Lung (tissue), 12 donors: ENCODE data around the gene CHCT1. TPM values are rescaled to one million over a fixed set of nuclear protein-coding genes. Genes with fewer than 3 reads are reported as not detected.

Experiments
- ATAC-seq: fragments of 200-7000 bp; cut with Tn5 transposase; one replicate; pipeline ENCODE4 v1.9.1; 2020; ENCODE audit warnings: moderate number of reproducible peaks; ENCODE audit not compliant: insufficient read depth, low FRiP score
- DNase-seq, 3 donors: peaks; one replicate each; pipeline ENCODE4 v3.0.0-alpha.2; 2013 to 2017
- H3K27ac ChIP-seq, 2 donors: one replicate each; pipeline ENCODE4 v1.5.1; 2013; ENCODE audit warnings: mild to moderate bottlenecking in 2 of 2, moderate library complexity in 2 of 2, control low read depth in 1 of 2, inconsistent platforms in 1 of 2, low read depth in 1 of 2, low read length in 1 of 2
- H3K27me3 ChIP-seq, 3 donors: one replicate each; pipeline ENCODE4 v1.5.1; 2013; ENCODE audit warnings: low read length in 2 of 3; ENCODE audit not compliant: control insufficient read depth in 3 of 3, insufficient read depth in 3 of 3
- H3K36me3 ChIP-seq, 4 donors: one replicate each; pipeline ENCODE4 v1.5.1; 2013; ENCODE audit warnings: low read length in 4 of 4, mild to moderate bottlenecking in 1 of 4, moderate library complexity in 1 of 4; ENCODE audit not compliant: control insufficient read depth in 4 of 4, insufficient read depth in 4 of 4
- H3K4me1 ChIP-seq, 5 donors: one replicate each; pipeline ENCODE4 v1.5.1; 2013; ENCODE audit warnings: low read length in 5 of 5, mild to moderate bottlenecking in 2 of 5, moderate library complexity in 1 of 5; ENCODE audit not compliant: control insufficient read depth in 5 of 5, insufficient read depth in 5 of 5
- H3K4me3 ChIP-seq: one replicate; pipeline ENCODE4 v1.5.1; 2013; ENCODE audit warnings: mild to moderate bottlenecking, control low read depth, moderate library complexity
- H3K9ac ChIP-seq, 2 donors: one replicate each; pipeline ENCODE4 v1.5.1; 2013; ENCODE audit warnings: low read length in 2 of 2, control low read depth in 1 of 2; ENCODE audit not compliant: insufficient read depth in 1 of 2
- H3K9me3 ChIP-seq, 4 donors: one replicate each; pipeline ENCODE4 v1.5.1; 2013; ENCODE audit warnings: low read length in 3 of 4, mild to moderate bottlenecking in 1 of 4, moderate library complexity in 1 of 4; ENCODE audit not compliant: control insufficient read depth in 4 of 4, insufficient read depth in 3 of 4
- WGBS, 2 donors: extraction: QIAGEN DNeasy Blood & Tissue Kit; methylation state at CpG; one replicate each; pipeline ENCODE4 v1.1.7; 2013; 5-methylcytosine and 5-hydroxymethylcytosine counted together
- polyA plus RNA-seq, 2 donors: library from polyadenylated mRNA; stranded (reverse); fragments of 200-250 nt; gene quantifications; one replicate each; pipeline ENCODE4 v1.2.1, GENCODE V29; 2013
- total RNA-seq, 2 donors: library from RNA; depleted of rRNA in 1 of 2; stranded (reverse); fragments of >200 nt in 1 of 2; gene quantifications; one replicate each; pipeline ENCODE4 v1.2.1, GENCODE V29; 2014 to 2021
- TF ChIP-seq, protein P1 (sequence below): IDR thresholded peaks from 2 replicates; pipeline ENCODE4 v1.5.1; 2012; ENCODE audit warnings: mild to moderate bottlenecking; ENCODE audit errors: control extremely low read depth, extremely low read depth
- donor health status: control.
- donor health status: control.
- donor health status: Bipolar disorder and iron deficiency.
- donor health status: healthy.
- donor health status: DM: yes; HTN: yes; CAD: no.

The CHCT1 gene
- total and polyA plus RNA-seq, 4 donors = 0.10 to 0.12 TPM; not detected in 2

DNA sequence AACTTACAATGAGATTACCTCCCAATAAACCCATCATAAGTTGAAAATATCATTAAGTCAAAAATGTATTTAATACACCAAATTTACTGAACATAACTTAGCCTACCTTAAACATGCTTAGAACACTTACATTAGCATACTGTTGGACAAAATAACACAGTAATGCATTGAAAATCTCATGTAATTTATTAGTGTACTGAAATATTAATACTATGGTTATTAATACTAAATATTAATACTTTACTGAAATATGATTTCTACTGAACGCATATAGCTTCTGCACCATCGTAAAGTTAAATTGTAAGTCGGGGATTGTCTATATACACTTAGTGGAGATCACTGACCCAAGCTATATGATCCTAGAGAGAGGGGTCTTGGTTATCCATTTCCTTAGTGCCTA lies 34.6 kb upstream of the CHCT1 start:
- WGBS, 2 donors = 92 to 94% methylated on average over 3 of the region's 3 CpGs
- DNase-seq (no peak), ATAC-seq (no peak)
- peaks cover 6 to 38% (median 6%) of the 10 kb centered on the region in 5 donors for H3K4me1 ChIP-seq
- no peaks in the 10 kb centered on the region for H3K27me3 ChIP-seq
- H3K4me3 ChIP-seq = no peak overlapping the region
- H3K9ac ChIP-seq = no peak overlapping the region
- TF ChIP-seq, protein P1, sequence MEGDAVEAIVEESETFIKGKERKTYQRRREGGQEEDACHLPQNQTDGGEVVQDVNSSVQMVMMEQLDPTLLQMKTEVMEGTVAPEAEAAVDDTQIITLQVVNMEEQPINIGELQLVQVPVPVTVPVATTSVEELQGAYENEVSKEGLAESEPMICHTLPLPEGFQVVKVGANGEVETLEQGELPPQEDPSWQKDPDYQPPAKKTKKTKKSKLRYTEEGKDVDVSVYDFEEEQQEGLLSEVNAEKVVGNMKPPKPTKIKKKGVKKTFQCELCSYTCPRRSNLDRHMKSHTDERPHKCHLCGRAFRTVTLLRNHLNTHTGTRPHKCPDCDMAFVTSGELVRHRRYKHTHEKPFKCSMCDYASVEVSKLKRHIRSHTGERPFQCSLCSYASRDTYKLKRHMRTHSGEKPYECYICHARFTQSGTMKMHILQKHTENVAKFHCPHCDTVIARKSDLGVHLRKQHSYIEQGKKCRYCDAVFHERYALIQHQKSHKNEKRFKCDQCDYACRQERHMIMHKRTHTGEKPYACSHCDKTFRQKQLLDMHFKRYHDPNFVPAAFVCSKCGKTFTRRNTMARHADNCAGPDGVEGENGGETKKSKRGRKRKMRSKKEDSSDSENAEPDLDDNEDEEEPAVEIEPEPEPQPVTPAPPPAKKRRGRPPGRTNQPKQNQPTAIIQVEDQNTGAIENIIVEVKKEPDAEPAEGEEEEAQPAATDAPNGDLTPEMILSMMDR = no peak
- no peaks in the 10 kb centered on the region for H3K36me3 ChIP-seq
- no peaks in the 10 kb centered on the region for H3K9me3 ChIP-seq
- H3K27ac ChIP-seq = no peak overlapping the region

GRCh38 chr17:60388742-60389141 lies 33.5 kb upstream of the CHCT1 start:
- Histone ChIP-seq H3K36me3 (no peaks in the 10 kb centered on the region), H3K4me3 (no peak overlapping the region), H3K4me1 (peaks cover 6 to 44% (median 6%) of the 10 kb centered on the region in 5 donors), H3K27ac (no peak overlapping the region), H3K9ac (no peak overlapping the region), H3K27me3 (no peaks in the 10 kb centered on the region), H3K9me3 (no peaks in the 10 kb centered on the region)
- DNase-seq (peak in 1 of 3 donors; percentile 22), ATAC-seq (no peak)
- TF ChIP-seq, protein P1 = no peak
- 36 to 38% methylated on average over 3 of the region's 3 CpGs for WGBS, 2 donors

DNA sequence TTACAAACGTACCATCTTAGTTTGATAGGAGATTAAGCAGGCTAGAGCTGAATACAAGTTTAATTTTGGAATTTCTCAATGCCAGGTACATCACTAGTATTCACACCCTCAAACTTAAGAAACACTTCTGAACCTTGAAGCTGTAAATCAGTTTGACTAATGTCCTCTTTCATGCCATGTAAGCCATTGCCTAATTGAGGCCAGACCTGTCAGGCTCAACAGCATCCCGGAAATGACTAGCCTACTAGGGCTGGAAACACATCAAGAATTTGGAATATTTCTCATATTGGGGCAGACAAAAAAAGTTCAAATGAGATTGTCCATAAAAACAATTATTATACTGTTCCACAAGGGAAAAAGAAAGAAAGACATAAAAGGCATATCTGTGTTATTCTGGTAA lies 32.1 kb upstream of the CHCT1 start:
- DNase-seq (peak in 1 of 3 donors; percentile 23), ATAC-seq (no peak)
- TF ChIP-seq, protein P1 = no peak
- H3K4me3 ChIP-seq = no peak overlapping the region
- H3K27me3 ChIP-seq = no peaks in the 10 kb centered on the region
- peak overlapping the region in 1 of 2 donors; percentile 39 for H3K9ac ChIP-seq
- H3K9me3 ChIP-seq = no peaks in the 10 kb centered on the region
- H3K36me3 ChIP-seq = no peaks in the 10 kb centered on the region
- H3K27ac ChIP-seq = peak overlapping the region in 1 of 2 donors; percentile 10
- 30 to 45% methylated on average over 2 of the region's 2 CpGs for WGBS, 2 donors
- peaks cover 4 to 44% (median 6%) of the 10 kb centered on the region in 5 donors for H3K4me1 ChIP-seq

DNA sequence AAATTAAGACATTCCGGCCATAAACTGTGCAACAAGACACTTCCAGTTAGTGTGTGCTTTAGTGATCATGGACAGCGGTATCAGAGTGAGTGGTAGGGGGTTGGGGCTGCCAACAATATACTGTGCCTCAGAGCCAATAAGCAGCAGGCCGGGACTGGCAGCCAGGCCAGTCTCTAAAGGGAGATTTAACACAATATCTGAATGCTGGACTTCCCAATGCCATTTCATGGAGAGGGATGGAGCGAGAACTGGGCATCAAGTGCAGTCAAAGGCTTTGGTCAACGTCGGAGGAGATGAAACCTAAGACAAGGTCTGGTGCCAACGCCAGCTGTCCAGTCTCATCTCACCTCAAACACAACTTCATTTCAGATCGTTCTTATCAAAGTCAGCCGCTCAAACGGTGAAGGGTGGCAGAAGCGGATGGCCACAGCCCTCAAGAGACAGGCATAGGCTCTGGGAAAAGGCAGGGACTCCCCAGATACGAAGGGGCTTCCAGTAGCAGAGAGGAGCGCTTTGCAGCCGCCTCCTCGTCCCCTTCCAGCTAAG lies 31.3 kb upstream of the CHCT1 start:
- Histone ChIP-seq H3K9me3 (no peaks in the 10 kb centered on the region), H3K27ac (peak overlapping the region; percentile 90 to 94), H3K9ac (peak overlapping the region; percentile 57 to 79), H3K4me3 (peak overlapping the region; percentile 66), H3K36me3 (no peaks in the 10 kb centered on the region), H3K27me3 (no peaks in the 10 kb centered on the region), H3K4me1 (peaks cover 2 to 37% (median 5%) of the 10 kb centered on the region in 5 donors)
- WGBS, 2 donors = 2% methylated on average over 15 of the region's 15 CpGs
- TF ChIP-seq, protein P1 = no peak
- no peak for ATAC-seq
- DNase-seq = peak; percentile 31 to 51 (median 48)
